Activated T-cell treated with anti-CD3 and anti-CD28 coated beads for 1 hour (primary cell): ENCODE data around the gene FAF2.
A peak's percentile ranks its signal among the peaks of the same experiment; 100 is the strongest.

Experiments
- DNase-seq: peaks from one replicate; pipeline ENCODE4 v3.0.0-alpha.2; 2020; ENCODE audit warnings: low read depth

Gene FAF2

DNA sequence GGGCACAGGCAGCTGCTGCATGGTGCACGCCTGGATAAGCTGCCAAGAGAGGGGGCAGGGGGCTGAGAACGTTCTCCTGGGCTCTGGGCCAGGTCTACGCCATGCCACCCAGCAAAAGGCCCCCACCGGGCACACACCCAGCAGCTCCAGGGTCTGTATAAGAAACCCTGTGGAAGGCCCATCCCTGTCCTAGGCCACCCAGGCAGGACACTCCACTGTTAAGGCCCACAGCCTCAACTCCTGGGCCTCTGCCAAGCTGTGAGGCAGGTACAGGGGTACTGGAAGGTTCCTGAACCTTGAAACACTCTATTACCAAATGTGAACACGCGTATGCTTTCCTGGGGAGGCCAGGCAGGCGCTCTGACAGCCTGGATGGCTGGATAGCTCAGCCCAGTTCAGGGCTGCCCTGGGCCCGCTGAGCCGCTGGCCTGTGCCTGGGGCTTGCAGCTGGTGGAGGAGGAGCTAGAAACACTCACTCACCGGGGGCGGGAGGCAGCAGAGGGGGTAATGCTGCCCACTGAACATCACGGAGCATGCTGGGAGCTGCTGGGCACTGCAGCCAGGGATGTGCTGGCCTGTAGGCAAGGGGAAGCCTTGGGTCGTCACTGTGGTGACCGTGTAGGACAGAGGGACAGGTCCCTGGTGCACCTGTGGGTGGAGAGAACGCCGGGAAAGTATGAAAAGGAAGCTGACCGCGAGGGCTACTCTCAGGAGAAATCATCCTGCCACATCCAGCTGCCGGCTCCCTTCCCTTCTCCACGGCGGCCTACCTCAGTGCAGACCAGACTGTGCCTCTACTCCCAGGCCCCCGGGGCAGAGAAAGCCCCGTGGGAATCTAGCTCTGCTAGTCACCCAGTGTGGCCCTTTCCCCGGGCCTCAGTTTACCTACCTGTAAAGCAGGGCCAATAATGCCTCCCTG is 83.1 kb downstream of the FAF2 start:
- no peak for DNase-seq

DNA sequence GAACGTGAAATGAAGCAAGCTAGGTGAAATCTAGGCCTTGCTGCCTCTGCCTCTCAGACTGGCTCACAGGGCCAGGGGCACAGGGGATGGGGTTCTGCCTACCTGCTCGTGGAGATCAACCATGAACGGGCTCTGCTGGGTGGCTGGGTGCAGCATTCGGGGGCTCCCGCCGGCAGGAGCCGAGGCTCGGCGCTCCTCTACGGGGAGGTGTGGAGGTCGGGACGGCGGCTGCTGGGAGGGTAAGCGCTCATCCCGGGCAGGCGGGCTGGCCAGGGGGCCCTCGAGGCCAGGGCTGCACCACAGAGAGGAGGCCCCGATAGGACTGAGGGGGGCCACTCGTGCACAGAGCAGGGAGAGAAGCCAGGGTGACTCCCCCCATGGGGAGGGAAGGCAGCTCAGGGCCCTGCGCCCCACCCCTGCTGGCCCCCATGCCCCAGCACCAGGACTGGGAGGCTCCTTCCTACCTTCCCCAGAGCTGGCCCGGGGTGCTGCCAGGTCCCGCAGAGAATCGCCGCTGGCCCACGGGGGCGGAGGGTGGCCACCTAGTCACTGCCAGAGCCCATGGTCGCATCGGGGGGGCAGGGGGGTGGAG is 83.8 kb downstream of the FAF2 start:
- no peak for DNase-seq

DNA sequence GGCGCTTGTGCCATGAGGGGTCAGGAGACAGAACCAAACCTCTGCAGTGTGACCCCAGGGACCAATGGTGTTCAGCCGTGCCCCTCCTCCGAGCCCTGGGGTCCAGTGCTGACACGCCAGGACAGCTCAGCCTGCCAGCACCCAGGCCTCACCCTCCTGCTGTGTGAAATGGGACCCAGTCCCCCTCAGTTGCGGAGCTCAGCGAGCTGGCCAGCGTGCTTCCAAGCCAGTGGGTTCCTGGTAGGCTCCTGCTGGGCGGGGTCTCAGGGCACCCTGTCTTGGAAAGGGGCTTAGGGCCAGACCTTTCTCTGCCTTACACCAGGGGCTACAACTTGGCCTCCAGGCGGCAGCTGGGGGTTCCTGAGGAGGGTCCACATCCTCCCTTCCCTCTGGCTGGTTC is 84.6 kb downstream of the FAF2 start:
- DNase-seq = no peak

DNA sequence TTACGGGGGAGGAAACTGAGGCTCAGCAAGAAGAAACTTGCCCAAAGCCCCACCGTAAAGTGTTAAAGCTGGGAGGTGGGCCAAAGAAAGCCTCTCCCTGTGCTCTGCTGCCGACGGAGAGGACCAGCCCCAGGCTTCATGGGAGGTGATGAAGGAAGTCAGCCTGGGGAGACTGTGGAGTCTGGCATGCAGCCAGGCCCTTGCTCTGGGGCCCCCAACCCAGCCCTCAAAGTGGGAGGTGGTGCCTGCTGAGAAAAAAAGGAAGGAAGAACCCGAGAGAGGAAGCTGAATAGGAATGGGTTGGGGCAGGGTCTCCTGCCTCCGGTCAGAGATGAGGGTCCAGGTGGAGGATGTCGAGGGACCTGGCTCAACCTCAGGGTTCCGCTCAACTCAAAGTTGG is 85.2 kb downstream of the FAF2 start:
- DNase-seq = no peak

DNA sequence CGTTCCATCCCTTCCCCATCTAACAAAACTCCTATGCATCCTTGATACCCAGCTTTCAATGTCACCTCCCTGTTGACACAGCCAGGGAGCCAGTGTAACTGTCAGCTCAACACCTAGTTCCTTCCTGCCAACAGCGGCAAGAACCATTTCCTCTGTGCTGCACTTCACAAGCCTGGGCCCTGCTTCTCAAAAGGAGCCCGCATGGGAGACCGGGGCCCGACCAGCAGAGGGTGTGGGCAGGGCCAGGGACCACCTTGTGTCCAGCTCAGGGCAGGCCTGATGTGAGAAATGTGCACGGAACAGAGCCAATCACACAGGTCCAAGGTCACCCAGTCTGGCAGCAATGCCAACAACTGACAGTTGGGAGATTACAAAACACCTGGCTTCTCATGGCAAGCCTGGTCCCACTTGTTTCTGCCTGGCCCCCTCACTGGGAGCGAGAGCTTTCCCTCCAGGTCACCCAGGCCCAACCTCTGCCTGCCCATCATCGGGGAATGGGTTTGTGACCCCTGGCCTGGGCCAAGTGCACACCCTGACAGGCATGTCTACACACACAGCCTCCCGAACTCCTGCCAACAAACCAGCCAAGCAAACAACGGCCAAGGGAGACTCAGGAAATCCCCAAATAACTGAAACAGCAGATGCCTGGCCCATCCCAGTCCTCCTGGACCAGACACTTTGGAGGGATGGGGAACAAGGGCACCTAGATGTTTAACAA is 85.9 kb downstream of the FAF2 start:
- no peak for DNase-seq

DNA sequence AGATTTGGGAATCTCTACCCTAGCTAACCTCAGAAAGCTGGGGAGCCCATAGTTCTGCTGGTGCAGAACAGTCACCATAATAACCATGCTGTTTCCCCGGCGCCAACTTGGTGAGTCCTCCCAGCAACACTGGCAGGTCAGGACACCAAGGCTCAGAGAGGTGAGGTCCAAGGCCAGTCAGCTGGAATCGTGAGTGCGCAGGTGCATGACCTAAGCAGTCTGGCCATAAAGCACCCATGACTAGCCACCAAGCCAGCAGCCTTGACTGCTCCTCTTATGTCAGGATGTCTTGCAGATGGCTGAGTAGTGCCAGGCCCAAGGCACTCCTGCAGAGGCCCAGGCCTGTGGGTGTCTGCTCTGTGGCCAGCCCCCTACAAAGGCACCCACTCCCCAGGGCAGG is 86.5 kb downstream of the FAF2 start:
- DNase-seq = no peak

DNA sequence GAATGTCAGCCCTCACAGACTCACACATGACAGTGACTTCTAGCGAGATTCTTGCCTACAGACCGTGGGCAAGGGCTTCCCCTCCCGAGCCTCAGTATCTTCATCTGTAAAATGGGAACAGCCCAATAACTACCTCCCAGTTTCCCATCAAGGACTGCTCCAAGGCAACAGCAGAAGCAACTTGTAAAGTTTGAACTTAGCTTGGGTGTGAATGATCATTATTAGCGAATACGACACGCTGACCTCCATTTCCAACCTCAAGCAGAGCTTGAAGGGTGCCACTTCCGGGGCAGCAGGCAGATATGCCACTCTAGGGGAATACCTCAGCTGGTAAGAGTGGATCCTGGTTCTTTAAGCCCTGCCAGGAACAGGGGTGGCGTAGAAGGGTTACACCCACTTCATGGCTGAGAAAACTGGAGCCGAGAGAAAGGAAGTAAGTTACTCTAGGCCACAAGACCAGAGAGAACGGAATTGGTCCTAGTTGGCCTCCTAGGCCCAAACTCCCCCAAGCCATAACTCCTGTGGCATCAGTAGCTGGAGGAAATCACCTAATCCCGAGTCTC is 87.0 kb downstream of the FAF2 start:
- no peak for DNase-seq

DNA sequence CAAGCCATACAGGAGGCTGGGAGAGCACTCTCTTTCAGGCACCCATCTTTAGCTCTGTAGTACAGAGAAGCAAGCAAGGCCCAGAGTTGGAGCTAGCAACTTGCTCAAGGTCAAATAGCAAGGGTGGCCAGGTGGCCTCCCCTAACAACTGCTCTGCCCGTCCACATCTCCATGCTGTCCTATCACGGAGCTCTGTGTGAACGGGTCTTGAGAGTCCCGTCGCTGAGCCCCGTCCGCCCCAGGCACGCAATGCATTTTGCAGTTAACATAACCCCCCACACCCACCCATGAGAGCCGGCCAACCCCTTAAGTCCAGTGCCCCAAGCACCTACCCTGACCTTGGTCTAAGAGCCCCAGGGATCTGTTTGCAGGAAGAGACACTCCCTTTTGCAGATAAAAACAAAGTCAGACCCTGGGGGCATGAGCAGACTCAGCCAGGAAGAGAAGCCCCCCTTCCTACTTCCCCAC is 87.5 kb downstream of the FAF2 start:
- DNase-seq = no peak

DNA sequence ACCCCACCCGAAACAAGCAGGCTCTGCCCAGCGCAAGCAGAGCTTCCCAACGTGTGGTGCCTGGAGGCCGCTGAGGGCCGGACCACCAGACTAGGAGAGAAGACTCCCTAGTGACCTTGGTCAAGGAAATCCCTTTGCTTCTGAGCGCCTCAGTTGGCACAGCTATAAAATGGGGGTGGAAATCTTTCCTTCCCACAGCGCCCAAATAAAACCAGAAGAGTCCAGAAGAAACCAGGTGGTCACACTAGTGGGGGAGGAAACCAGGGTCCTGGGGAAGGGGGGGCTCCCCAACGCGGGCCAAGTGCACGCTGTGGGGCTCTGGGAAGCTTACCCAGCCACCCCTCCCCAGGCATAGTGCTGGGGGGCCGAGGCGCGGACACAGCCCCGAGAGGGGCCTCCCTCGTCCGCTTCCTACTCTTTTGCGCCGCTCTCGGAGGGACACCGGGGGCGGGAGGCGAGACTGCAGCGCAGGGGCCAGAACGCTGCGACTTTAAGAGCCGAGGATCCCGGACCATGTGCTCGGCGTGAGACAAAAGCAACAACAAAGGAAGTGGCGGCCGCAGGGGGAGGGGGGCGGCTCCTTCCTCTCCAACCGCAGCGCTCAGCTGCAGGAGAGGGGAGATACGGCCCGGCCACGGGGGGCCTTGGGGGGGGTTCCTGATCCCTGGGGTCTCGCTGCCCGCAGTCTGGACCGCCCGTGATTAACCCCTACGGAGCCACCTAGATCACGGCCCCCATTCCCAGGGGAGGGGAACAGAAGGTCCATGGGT is 88.1 kb downstream of the FAF2 start:
- DNase-seq = peak; percentile 76

DNA sequence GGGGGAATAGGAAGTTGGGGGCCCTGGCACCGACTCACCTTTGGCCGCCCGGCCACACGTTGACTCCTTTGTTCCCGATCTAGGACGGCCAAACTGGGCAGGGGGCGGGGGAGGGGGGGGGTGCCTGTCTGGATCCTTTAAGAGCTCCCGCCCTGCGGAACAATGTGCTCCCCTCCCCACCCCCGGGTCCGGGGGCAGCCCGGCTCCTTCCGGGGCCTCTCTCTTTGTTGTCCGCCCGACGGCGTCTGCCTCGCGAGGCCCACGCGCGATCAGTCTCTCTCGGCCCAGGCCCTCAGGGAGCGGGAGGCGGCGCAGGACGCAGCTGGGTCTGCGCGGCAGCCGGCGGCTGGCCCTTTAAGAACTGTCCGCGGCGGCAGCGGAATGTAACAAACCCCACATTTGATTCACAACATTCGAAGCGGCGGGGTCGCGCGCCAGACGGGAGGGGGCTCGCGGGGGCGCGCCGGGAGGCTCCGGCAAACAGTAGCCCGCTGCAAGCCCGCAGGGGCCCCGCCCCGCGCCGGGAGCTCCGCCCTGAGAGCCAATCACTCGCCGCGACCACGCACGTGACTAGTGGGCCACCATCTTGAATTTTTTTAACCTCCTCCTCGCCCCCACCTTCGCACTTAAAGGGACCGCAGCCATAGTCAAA is 88.8 kb downstream of the FAF2 start, which contains the start of gene RNF44:
Gene RNF44 (minus strand): TSS at position 501 of the 652 bp plus-strand sequence. CDS start 4,930 bp downstream, outside the sequence.
- peak; percentile 98 for DNase-seq

DNA sequence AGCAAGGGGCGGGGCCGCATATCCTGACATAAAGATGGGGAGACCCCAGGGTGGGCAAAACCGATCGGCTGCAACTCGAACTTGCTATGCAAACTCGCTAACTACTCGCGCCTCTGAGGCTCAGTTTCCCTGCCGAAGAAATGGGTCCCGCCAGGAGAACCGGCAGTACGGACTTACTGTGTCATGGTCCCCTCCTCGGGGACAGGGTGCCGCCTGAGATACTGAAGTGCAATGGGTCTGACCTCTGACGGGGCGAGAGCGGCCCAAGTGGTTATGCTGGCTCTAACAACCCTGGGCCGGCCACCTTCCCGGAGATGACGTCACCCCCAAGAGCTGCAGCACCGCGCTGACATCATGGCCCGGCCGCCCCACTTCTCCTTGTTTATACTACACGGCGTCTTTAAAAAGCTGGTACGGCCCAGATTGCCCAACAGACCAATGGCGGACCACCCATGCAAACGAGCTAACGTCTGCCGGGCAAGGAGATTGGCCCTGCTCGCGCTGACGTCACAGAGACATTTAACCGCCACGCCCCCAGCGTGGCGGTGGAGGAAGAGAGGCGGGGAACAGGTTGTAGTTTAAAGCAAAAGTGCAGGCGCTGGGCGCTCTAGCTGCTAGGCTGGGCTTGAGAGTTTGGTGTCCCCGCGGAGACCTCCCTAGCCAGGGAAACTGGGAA is 89.5 kb downstream of the FAF2 start:
- DNase-seq = peak; percentile 92

DNA sequence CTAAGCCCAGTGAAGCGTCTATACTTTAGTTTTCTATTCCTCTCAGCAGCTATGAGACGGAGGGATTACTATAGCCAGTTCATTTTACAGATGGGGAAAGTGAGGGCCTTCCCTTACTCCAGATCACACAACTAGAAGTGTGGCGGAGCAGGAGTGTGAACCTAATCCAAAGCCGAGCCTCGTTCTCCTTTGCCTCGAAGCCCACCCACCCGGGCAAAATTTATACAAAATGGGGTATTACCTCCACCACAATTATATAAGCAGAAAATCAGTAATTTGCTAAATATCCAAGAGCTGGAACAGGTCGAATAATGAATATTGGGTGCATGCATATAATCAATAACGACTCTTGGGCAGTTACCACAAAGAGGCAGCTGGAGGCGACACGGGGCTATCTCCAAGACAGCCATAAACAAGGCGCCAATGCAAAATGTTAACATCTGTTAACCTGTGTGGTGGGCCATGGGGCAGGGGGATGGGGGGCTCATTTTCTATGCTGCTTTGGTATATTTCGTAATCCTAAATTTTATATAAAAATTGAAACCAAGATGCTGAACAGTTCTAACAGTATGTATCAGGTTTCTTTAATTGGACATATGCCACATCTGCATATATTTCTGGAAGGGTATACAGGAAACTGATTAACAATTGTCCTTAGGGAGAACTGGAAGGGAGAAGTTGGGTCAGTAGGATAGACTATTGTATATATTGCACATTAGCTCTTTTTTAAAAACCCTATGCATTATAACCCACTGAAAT is 90.2 kb downstream of the FAF2 start:
- DNase-seq = no peak

DNA sequence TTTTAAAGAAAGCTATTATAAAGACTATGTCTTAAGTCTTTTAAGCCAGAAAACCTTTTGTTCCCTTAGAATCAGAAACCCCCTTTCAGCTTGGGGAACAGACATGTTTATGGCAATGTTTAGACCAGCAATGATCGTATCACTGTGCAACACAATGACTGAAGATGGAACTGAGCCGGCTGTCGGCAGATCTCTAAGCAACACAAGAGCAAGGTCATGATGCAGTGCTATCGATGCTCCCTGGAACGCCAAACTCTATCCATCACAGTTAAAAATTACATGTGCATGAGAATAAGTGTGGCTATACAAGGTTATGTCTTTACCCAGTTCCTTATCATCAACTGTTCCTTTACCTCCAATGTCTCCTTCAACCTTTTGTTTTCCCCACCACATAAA is 90.8 kb downstream of the FAF2 start:
- no peak for DNase-seq

DNA sequence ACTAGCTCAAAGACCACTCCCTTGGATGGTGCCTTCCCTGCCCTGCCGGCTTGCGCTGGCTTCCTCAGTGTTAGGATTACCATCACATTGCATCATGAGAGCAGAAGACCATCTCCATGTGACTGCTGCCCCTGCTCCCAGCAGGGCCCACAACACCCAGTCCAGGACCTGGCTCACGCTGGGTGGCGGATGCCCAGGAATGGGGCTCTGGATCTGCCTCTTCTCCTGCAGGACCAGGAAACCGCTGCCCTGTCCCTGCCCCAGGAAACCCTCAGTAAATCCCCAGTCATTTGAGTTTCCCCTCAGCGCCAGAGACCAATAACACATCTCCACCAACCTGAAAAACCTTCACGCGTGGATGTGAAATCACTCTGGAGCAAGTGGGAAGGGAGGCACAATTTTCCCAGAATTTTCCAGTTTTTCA is 92.3 kb downstream of the FAF2 start:
- DNase-seq = no peak

DNA sequence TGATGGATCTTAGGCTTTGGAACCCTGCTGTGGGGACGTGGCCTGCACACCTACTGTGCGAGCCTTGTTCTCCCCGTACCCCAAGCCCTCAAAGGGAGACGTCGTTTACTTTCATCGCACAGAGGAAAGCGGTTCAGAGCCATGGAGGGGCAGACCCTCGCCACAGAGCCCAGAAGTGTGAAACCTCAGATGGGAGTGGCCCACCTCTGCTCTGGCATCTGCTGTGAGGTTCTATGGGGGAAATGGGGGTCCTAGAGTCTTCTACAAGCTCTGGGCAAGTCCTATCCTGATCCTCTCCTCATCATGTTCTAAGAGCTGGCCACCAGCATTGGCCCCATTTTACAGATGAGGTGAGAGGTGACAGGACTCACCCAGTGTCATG is 92.8 kb downstream of the FAF2 start:
- DNase-seq = no peak

DNA sequence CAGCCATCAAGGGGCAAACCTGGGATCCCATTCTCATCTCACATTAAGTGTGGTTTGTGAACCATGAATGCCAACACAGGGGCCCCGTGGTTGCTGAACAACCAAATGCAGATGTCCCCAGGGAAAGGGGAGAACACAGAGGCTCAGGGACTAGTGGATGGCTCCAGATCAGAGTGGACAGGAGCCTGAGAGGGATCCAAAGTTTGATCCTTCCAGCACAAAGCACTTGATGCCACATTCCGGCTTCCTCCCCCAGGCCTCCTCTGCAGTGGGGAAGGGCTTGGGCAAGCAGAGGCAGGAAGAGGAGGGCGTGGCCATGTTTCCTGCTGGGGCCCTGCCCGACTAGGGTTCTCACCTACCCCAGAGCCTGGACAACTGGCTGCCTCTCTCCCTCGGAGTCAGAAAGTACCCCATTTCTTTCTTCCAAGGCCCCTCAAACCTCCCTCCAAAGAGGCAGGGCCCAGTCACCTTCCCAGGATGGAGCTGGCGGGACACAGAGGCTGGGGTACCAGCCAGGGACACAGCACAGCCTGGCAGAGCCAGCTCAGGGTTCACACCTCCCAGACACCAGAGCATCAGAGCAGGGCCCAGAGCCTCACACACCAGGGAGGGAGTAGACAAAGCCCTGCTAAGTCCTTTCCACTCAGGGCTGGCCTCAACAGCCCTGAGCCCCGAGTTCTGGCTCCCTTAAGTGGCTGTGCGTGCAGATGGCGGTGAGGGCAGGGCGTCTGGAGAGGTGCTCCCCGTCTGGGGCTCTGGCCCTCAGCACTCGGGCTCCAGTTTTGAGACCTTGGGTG is 93.4 kb downstream of the FAF2 start:
- DNase-seq = peak; percentile 61

DNA sequence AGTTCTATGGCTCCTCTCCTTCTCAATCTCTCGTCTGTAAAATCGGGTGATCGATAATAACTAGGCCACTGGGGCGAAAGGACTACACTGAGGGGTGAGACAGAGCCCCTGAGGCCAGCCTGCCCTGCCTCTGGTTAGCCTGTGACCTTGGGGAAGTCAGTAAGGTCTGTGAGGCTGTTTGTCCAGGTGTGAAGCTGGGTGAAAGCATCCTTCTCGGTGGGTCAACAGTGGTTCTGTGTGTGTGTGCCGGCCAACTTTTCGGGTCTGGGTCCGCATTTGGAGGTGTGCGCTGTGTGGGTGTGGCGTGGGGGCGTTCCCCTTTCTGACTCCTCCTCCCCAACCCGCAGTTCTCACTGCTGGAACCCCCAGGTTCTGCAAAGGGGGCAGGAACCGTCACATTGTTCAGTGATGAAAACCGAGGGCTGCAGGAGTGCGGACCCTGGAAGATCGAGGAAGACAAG is 94.0 kb downstream of the FAF2 start:
- DNase-seq = peak; percentile 55

DNA sequence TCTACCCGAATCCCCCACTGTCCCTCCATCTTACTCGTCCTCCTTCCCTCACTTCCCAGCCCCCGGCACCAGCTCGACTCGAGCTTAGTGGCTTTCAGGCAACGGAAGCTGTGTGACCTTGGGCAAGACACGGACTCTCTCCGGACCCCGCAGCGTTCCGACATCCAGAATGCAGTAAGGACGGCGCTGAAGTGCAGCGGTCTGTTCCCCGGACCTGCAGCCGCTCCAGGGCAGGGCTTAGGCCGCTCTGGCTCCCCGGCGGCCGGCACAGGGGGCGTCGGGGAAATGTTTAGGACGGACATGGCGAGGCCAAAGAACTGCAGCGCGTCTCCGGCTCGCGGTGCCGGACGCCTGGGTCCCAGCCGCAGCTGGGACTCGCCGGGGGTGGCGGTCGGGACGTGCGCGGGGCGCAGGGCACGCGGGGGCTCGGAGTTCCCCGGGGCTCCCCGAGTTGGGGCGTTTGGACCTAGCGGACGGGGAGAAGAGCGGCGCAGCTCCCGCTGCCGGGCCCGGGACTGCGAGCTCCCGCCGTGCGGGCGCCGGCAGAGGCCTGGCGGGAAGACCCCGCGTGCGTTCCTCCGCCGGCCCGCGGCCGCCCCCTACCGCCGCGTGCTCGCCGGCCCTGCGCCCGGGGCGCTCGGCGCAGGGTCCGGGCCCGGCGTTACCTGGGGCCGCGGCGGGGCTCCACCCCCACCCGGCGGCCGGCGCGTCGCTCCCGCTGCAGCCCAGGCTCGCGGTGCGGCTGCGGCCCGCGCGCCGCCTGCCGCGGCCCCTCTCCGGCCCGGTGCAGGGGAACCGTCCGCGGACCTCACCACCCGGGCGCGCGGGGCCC is 94.6 kb downstream of the FAF2 start:
- no peak for DNase-seq
